ENCODE measurements around the gene C3orf80. TPM values are rescaled to one million over a fixed set of nuclear protein-coding genes. Genes with fewer than 3 reads are reported as not detected.

Gene C3orf80
- polyA plus RNA-seq, 1 of the 3 experiments (the other 2 are of a cell fraction) = not detected

DNA sequence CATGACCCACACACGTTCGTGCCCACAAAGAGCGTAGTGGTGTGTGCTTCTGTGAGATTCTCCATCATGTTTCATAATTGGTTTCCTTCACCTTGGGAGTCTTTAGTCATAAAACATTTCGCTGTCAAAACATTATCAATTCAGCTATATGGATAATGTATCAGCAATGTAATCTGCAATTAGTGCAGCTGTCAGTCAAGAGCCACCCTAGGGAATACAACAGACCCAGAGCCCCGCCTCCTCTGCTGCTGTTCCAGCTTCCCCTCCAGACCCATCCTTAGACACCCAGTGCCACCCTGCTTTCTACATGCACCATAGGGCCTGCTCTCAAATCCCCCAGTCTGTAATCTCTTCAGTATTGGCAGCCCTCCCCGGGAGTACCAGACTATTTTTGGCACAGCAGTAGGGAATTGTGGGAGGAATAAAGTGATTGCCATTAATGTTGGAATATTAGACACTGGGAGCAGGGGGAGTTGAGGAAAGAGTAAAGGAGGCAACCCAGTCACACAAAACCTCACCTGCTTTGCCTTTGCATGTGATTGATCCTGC lies 31.5 kb upstream of the C3orf80 start (continued):
- TF ChIP-seq, protein P1, sequence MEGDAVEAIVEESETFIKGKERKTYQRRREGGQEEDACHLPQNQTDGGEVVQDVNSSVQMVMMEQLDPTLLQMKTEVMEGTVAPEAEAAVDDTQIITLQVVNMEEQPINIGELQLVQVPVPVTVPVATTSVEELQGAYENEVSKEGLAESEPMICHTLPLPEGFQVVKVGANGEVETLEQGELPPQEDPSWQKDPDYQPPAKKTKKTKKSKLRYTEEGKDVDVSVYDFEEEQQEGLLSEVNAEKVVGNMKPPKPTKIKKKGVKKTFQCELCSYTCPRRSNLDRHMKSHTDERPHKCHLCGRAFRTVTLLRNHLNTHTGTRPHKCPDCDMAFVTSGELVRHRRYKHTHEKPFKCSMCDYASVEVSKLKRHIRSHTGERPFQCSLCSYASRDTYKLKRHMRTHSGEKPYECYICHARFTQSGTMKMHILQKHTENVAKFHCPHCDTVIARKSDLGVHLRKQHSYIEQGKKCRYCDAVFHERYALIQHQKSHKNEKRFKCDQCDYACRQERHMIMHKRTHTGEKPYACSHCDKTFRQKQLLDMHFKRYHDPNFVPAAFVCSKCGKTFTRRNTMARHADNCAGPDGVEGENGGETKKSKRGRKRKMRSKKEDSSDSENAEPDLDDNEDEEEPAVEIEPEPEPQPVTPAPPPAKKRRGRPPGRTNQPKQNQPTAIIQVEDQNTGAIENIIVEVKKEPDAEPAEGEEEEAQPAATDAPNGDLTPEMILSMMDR (IDR thresholded peaks at IDR 0.05) = no peak
- TF ChIP-seq, protein P2, sequence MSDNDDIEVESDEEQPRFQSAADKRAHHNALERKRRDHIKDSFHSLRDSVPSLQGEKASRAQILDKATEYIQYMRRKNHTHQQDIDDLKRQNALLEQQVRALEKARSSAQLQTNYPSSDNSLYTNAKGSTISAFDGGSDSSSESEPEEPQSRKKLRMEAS (IDR thresholded peaks at IDR 0.05; ENCODE audit: low read depth) = no peak
- TF ChIP-seq GATA2 (CRISPR knock-in tag; IDR thresholded peaks at IDR 0.05) = no peak
- TF ChIP-seq RAD21 (IDR thresholded peaks at IDR 0.05; ENCODE audit: low read length) = no peak
- TF ChIP-seq, protein P3, sequence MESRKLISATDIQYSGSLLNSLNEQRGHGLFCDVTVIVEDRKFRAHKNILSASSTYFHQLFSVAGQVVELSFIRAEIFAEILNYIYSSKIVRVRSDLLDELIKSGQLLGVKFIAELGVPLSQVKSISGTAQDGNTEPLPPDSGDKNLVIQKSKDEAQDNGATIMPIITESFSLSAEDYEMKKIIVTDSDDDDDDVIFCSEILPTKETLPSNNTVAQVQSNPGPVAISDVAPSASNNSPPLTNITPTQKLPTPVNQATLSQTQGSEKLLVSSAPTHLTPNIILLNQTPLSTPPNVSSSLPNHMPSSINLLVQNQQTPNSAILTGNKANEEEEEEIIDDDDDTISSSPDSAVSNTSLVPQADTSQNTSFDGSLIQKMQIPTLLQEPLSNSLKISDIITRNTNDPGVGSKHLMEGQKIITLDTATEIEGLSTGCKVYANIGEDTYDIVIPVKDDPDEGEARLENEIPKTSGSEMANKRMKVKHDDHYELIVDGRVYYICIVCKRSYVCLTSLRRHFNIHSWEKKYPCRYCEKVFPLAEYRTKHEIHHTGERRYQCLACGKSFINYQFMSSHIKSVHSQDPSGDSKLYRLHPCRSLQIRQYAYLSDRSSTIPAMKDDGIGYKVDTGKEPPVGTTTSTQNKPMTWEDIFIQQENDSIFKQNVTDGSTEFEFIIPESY (IDR thresholded peaks at IDR 0.05; ENCODE audit: borderline replicate concordance, low read depth) = no peak
- TF ChIP-seq POLR2AphosphoS5 (IDR thresholded peaks at IDR 0.05; ENCODE audit: low read depth, low read length) = no peak

DNA sequence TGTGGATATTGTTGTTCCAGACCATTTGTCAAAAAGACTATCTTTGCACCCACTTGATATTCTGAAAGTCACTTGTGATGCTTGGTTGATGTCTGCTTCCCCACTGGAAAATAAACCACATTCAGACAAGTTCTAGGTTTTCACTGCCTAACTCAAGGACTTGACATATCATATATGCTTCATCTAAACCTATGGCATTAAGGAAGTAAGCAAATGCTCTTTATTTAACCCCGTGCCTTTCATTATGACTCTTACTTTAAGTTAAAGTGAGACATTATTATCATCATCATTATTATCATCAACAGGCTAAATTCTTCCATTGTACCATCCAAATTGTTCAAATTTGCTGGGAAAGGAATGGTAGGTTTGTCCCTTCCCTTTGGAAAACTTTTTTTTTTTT lies 30.8 kb upstream of the C3orf80 start:
- Histone ChIP-seq H3K4me3 (ENCODE audit: low read depth in 2 of 2, low read length in 1 of 2) (no peak overlapping the region), H3K4me1 (ENCODE audit: control insufficient read depth in 1 of 2, insufficient read depth in 2 of 2, low read depth in 1 of 2, low read length in 1 of 2) (no peaks in the 10 kb centered on the region), H3K27ac (ENCODE audit: low read depth in 2 of 2, low read length in 1 of 2) (no peak overlapping the region), H3K9me2 (no peaks in the 10 kb centered on the region), H3F3A (replicated peaks; ENCODE audit: insufficient read depth) (no peaks in the 10 kb centered on the region), H2AFZ (ENCODE audit: low read depth) (no peak overlapping the region), H3K9me3 (no peaks in the 10 kb centered on the region), H3K36me3 (replicated peaks in 1 of 2; ENCODE audit: control insufficient read depth in 1 of 2, insufficient read depth in 2 of 2, low read length in 1 of 2) (no peaks in the 10 kb centered on the region), H3K79me2 (ENCODE audit: insufficient read depth) (no peaks in the 10 kb centered on the region), H3K4me2 (no peak overlapping the region), H4K20me1 (ENCODE audit: insufficient read depth) (no peaks in the 10 kb centered on the region), H3K27me3 (ENCODE audit: insufficient read depth) (no peaks in the 10 kb centered on the region), H3K9ac (no peak overlapping the region)
- TF ChIP-seq GATA2 (CRISPR knock-in tag; IDR thresholded peaks at IDR 0.05) = no peak
- no peak for TF ChIP-seq SMC3 (IDR thresholded peaks at IDR 0.05; ENCODE audit: low read depth, low read length)
- TF ChIP-seq, protein P4, sequence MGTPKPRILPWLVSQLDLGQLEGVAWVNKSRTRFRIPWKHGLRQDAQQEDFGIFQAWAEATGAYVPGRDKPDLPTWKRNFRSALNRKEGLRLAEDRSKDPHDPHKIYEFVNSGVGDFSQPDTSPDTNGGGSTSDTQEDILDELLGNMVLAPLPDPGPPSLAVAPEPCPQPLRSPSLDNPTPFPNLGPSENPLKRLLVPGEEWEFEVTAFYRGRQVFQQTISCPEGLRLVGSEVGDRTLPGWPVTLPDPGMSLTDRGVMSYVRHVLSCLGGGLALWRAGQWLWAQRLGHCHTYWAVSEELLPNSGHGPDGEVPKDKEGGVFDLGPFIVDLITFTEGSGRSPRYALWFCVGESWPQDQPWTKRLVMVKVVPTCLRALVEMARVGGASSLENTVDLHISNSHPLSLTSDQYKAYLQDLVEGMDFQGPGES (IDR thresholded peaks at IDR 0.05; ENCODE audit: low read depth, low read length) = no peak
- TF ChIP-seq FOXM1 (IDR thresholded peaks at IDR 0.05; ENCODE audit: low read depth) = no peak
- TF ChIP-seq RXRA (IDR thresholded peaks at IDR 0.05; ENCODE audit: borderline replicate concordance, low read depth) = no peak
- TF ChIP-seq GABPA (IDR thresholded peaks at IDR 0.05; ENCODE audit: low read depth) = no peak
- no peak for TF ChIP-seq TEAD4 (IDR thresholded peaks at IDR 0.05; ENCODE audit: borderline replicate concordance, insufficient read depth)
- TF ChIP-seq ELF1 (IDR thresholded peaks at IDR 0.05) = no peak
- TF ChIP-seq, protein P5, sequence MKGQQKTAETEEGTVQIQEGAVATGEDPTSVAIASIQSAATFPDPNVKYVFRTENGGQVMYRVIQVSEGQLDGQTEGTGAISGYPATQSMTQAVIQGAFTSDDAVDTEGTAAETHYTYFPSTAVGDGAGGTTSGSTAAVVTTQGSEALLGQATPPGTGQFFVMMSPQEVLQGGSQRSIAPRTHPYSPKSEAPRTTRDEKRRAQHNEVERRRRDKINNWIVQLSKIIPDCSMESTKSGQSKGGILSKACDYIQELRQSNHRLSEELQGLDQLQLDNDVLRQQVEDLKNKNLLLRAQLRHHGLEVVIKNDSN (IDR thresholded peaks at IDR 0.05; ENCODE audit: borderline replicate concordance, low read depth) = no peak
- TF ChIP-seq MXI1 (IDR thresholded peaks at IDR 0.05; ENCODE audit: low read depth, low read length) = no peak
- CTCF ChIA-PET = no interaction called here
- 67% methylated on average over 1 of the region's 1 CpG for WGBS (ENCODE audit: low lambda C conversion rate)
- POLR2A ChIA-PET = no interaction called here
- DNase-seq = no peak

All from SK-N-SH (cell line).